ENCODE measurements around the gene SP7.
"Not testable (repeated sequence)": the region's sequence is repeated elsewhere in the genome, so short reads cannot be mapped to it uniquely, and the experiment has no call there.

Gene SP7

GRCh38 chr12:53334822-53335221 is 1.3 kb downstream of the SP7 start:
- DNase-seq (ENCODE audit: low spot score) = no peak
- no peak overlapping the region for H3K27ac ChIP-seq
- TF ChIP-seq, protein P1, sequence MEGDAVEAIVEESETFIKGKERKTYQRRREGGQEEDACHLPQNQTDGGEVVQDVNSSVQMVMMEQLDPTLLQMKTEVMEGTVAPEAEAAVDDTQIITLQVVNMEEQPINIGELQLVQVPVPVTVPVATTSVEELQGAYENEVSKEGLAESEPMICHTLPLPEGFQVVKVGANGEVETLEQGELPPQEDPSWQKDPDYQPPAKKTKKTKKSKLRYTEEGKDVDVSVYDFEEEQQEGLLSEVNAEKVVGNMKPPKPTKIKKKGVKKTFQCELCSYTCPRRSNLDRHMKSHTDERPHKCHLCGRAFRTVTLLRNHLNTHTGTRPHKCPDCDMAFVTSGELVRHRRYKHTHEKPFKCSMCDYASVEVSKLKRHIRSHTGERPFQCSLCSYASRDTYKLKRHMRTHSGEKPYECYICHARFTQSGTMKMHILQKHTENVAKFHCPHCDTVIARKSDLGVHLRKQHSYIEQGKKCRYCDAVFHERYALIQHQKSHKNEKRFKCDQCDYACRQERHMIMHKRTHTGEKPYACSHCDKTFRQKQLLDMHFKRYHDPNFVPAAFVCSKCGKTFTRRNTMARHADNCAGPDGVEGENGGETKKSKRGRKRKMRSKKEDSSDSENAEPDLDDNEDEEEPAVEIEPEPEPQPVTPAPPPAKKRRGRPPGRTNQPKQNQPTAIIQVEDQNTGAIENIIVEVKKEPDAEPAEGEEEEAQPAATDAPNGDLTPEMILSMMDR (IDR thresholded peaks at IDR 0.05) = no peak
- H3K4me3 ChIP-seq = no peak overlapping the region

GRCh38 chr12:53333845-53334244 is 2.3 kb downstream of the SP7 start:
- no peak for DNase-seq (ENCODE audit: low spot score)
- Histone ChIP-seq H3K27ac (no peak overlapping the region), H3K4me3 (no peak overlapping the region)
- TF ChIP-seq, protein P1 (IDR thresholded peaks at IDR 0.05) = no peak

DNA sequence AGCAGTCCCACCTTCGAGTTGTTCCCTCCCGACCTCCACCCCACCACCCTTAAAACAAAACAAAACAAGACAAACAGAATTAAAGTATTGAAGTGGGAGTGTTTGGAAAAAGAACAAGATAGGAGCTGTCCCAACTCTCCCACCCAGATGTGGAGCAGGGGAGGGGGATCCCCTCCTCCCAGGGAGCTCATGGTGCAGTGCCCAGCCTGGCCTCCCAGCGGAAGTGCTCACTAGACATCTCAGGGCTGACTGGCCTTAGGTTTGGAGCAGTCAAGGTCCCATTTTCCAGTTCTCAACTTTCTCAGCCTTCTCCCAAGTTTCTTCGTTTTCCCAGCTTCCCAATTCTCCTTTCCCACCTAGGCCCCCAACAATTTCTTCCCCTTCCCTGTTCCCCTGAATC is 2.9 kb downstream of the SP7 start:
- no peak overlapping the region for H3K27ac ChIP-seq
- no peak overlapping the region for H3K4me3 ChIP-seq
- no peak for DNase-seq (ENCODE audit: low spot score)
- TF ChIP-seq, protein P1 (IDR thresholded peaks at IDR 0.05) = no peak

DNA sequence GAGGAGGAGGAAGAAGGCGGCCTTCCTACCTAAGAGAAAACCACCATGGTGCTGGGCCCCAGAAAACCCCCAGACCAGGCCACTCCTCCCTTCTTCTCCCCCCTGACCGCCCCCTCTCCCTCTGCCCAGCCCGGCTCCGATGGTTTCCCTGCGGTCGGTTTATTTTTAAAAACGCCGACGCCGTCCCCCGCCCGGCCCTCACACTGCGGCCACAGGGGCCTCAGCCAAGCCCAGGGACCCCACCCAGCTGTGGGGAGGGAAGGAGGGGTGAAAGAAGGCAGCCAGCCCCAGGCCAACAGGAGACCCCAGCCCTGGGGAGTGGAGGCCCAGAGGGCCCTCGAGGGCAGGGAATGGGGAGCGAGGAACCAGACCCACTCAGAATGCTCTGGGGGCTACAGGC is 3.4 kb downstream of the SP7 start:
- H3K4me3 ChIP-seq = no peak overlapping the region
- no peak for DNase-seq (ENCODE audit: low spot score)
- no peak overlapping the region for H3K27ac ChIP-seq
- TF ChIP-seq, protein P1 (IDR thresholded peaks at IDR 0.05) = no peak

DNA sequence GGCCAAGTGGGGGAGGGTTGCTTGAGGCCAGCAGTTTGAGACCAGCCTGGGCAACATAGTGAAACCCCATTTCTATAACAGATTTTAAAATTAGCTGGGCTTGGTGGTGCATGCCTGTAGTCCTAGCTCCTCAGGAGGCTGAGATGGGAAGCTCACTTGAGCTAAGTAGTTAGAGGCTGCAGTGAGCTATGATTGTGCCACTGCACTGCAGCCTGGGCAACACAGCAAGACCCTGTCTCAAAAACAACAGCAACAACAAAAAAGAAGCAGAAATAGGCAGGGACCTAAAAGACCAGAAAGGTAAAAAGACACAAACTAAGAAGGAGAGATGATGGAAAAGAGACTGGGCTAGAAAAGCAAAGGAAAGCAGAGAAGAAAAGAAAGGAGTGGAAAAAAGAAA is 3.8 kb downstream of the SP7 start:
- not testable (repeated sequence) for DNase-seq (ENCODE audit: low spot score); H3K27ac ChIP-seq; H3K4me3 ChIP-seq

GRCh38 chr12:53330671-53331070 is 5.5 kb downstream of the SP7 start:
- peak; percentile 55 for DNase-seq (ENCODE audit: low spot score)
- H3K27ac ChIP-seq = no peak overlapping the region
- TF ChIP-seq, protein P1 (IDR thresholded peaks at IDR 0.05) = no peak
- H3K4me3 ChIP-seq = no peak overlapping the region

GRCh38 chr12:53328043-53328435 is 8.1 kb downstream of the SP7 start:
- peak; percentile 71 for DNase-seq (ENCODE audit: low spot score)
- H3K27ac ChIP-seq = no peak overlapping the region
- H3K4me3 ChIP-seq = no peak overlapping the region
- TF ChIP-seq, protein P1 (IDR thresholded peaks at IDR 0.05) = no peak

Data from coronary artery (tissue), 2 donors.